Measurements from ENCODE around the gene ARL13A. TPM values are rescaled to one million over a fixed set of nuclear protein-coding genes. Genes with fewer than 3 reads are reported as not detected.

The ARL13A gene
- total and polyA plus RNA-seq, 2 of the 8 experiments (the other 6 are each of a cell fraction or from before 2014, with no cell fraction given) = not detected

- no peaks in the 10 kb centered on the region for H3K79me1 ChIP-seq (ENCODE audit: low read depth, low read length)
- H2BK20ac ChIP-seq (ENCODE audit: low read length) = no peak overlapping the region
- no peak for DNase-seq (ENCODE audit: low read depth in 1 of 2, low spot score in 2 of 2)
- no peak for FAIRE-seq
- no peak overlapping the region for H2BK12ac ChIP-seq (ENCODE audit: low read depth, low read length)
- H3K79me2 ChIP-seq (ENCODE audit: control insufficient read depth in 1 of 2, insufficient read depth in 2 of 2, low read length in 2 of 2) = no peaks in the 10 kb centered on the region
- H2BK5ac ChIP-seq (ENCODE audit: low read depth, low read length) = no peak overlapping the region
- no peaks in the 10 kb centered on the region for H4K20me1 ChIP-seq (replicated peaks in 1 of 2; ENCODE audit: control insufficient read depth in 1 of 2, insufficient read depth in 2 of 2, low read length in 2 of 2)
- H2AK5ac ChIP-seq (ENCODE audit: low read depth, low read length) = no peak overlapping the region
- CTCF ChIA-PET (ENCODE audit: partially characterized antibody) = no interaction called here
- H4K91ac ChIP-seq (replicated peaks; ENCODE audit: insufficient read length, low read length) = no peak overlapping the region
- no peak overlapping the region for H2BK15ac ChIP-seq (ENCODE audit: low read length)
- no peak overlapping the region for H3K14ac ChIP-seq (ENCODE audit: insufficient read length)
- H3K4me1 ChIP-seq (replicated peaks in 1 of 4; ENCODE audit: control insufficient read depth in 3 of 4, insufficient read depth in 4 of 4, low read length in 3 of 4) = no peaks in the 10 kb centered on the region; a peak in 1 of 7 replicates
- POLR2A ChIA-PET (ENCODE audit: partially characterized antibody) = no interaction called here
- no peak overlapping the region for H4K8ac ChIP-seq (ENCODE audit: extremely low read depth, insufficient read depth, low read length)
- no peak overlapping the region for H3K27ac ChIP-seq (ENCODE audit: low read depth, low read length)
- no peaks in the 10 kb centered on the region for H3K36me3 ChIP-seq (ENCODE audit: control insufficient read depth in 2 of 4, insufficient read depth in 4 of 4, low read length in 3 of 4)
- no peak overlapping the region for H4K5ac ChIP-seq (ENCODE audit: insufficient read length, low read depth, low read length)
- H3K9ac ChIP-seq (replicated peaks in 1 of 4; ENCODE audit: extremely low read depth in 1 of 4, low read depth in 3 of 4, low read length in 3 of 4) = no peak overlapping the region
- no peaks in the 10 kb centered on the region; the same call in 1 of the 2 replicates for H3K23me2 ChIP-seq (ENCODE audit: low read depth, low read length)
- no peak overlapping the region for H3K18ac ChIP-seq (ENCODE audit: extremely low read depth, low read length)
- no peak overlapping the region for H3K4me2 ChIP-seq (ENCODE audit: insufficient read depth in 1 of 2, low read depth in 2 of 2, low read length in 2 of 2)
- H3K23ac ChIP-seq (ENCODE audit: insufficient read length) = no peak overlapping the region
- H2AFZ ChIP-seq (ENCODE audit: low read length) = no peak overlapping the region
- no peaks in the 10 kb centered on the region for H3K9me3 ChIP-seq (ENCODE audit: insufficient read depth in 2 of 2, low read depth in 1 of 2, low read length in 1 of 2)
- no peak overlapping the region for H2BK120ac ChIP-seq (replicated peaks; ENCODE audit: low read depth, low read length)
- peaks cover 0 to 12% (median 6%) of the 10 kb centered on the region in 4 experiments; a peak in 3 of 7 replicates for H3K27me3 ChIP-seq (replicated peaks in 1 of 4; ENCODE audit: control insufficient read depth in 3 of 4, extremely low read depth in 1 of 4, insufficient read depth in 3 of 4, low read length in 3 of 4)
- no peak overlapping the region for H3K4me3 ChIP-seq (ENCODE audit: extremely low read depth in 1 of 4, insufficient read depth in 2 of 4, low read depth in 3 of 4, low read length in 4 of 4)
- H3K4ac ChIP-seq (replicated peaks; ENCODE audit: insufficient read length, low read depth, low read length) = no peak overlapping the region
- TF ChIP-seq CEBPB (IDR thresholded peaks at IDR 0.05; ENCODE audit: low read depth, low read length) = no peak
- TF ChIP-seq RFX5 (IDR thresholded peaks at IDR 0.05; ENCODE audit: borderline replicate concordance, low read depth, low read length) = no peak
- TF ChIP-seq RXRA (IDR thresholded peaks at IDR 0.05; ENCODE audit: insufficient read depth, low read depth, low read length) = no peak
- no peak for TF ChIP-seq BRCA1 (IDR thresholded peaks at IDR 0.05; ENCODE audit: low read depth, low read length)
- TF ChIP-seq POU5F1 (IDR thresholded peaks at IDR 0.05; ENCODE audit: low read depth, low read length) = no peak
- TF ChIP-seq YY1 (IDR thresholded peaks at IDR 0.05; ENCODE audit: low read depth, low read length) = no peak
- TF ChIP-seq CTBP2 (IDR thresholded peaks at IDR 0.05; ENCODE audit: borderline replicate concordance, insufficient read depth, insufficient read length, low read length) = no peak
- TF ChIP-seq JUND (IDR thresholded peaks at IDR 0.05; ENCODE audit: low read length) = no peak
- no peak for TF ChIP-seq RBBP5 (IDR thresholded peaks at IDR 0.05; ENCODE audit: borderline replicate concordance, low read depth, low read length)
- TF ChIP-seq CHD1 (IDR thresholded peaks at IDR 0.05; ENCODE audit: low read depth, low read length) = no peak
- TF ChIP-seq USF2 (IDR thresholded peaks at IDR 0.05; ENCODE audit: low read length) = no peak
- TF ChIP-seq PHF8 (conservative IDR thresholded peaks at IDR 0.05; ENCODE audit: low read depth, low read length) = no peak
- TF ChIP-seq TEAD4 (IDR thresholded peaks at IDR 0.05; ENCODE audit: low read depth, low read length) = no peak
- TF ChIP-seq SIRT6 (IDR thresholded peaks at IDR 0.05; ENCODE audit: low read length) = no peak
- H3K56ac ChIP-seq (replicated peaks; ENCODE audit: insufficient read length, low read depth, low read length) = no peak overlapping the region
- WGBS, 2 experiments (ENCODE audit: extremely low coverage in 1 of 2, insufficient coverage in 1 of 2, insufficient read length in 1 of 2, insufficient replicate concordance in 2 of 2, low coverage in 1 of 2, low lambda C conversion rate in 2 of 2, missing lambda C conversion rate in 1 of 2) = 87% methylated on average over 3 of the region's 3 CpGs; no CpG with 5 or more reads in 1 of the 2 experiments
Measured at GRCh38 chrX:100931925-100932285, 37.6 kb upstream of the ARL13A start.

All from H1 (cell line).